CD4-positive, alpha-beta T cell treated with Interferon gamma for 1 hour (primary cell): ENCODE results near the gene TNRC6A.
"Not testable (repeated sequence)": the region's sequence is repeated elsewhere in the genome, so short reads cannot be mapped to it uniquely, and the experiment has no call there.

Experiments used
- DNase-seq: peaks from one replicate; pipeline ENCODE4 v3.0.0-alpha.2; 2020

The TNRC6A gene

DNA sequence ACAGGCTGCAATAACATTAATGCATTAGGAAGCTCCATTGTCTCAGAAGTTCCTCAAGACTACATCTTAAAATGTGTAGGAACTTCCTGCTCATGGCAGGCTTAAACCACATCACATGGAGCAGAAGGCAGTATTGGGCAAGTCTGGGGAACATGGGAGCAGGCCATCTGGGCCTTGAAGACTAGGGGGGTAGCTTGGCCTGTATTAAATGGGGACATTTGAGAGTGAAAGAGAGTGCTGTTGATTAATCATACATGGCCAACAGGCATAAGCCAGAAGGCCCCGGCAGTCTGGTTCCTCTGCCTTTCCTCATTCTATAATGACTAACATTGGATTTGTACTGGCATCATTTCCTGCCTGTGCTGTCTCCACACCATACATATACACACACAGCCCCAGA, 91.1 kb downstream of the TNRC6A start:
- DNase-seq: no peak

GRCh38 chr16:24821129-24821528, 91.7 kb downstream of the TNRC6A start:
- DNase-seq: no peak

- DNase-seq: no peak
Observed at GRCh38 chr16:24822542-24822941, 93.1 kb downstream of the TNRC6A start.

- no peak for DNase-seq
Observed at GRCh38 chr16:24822974-24823373, 93.5 kb downstream of the TNRC6A start.

DNA sequence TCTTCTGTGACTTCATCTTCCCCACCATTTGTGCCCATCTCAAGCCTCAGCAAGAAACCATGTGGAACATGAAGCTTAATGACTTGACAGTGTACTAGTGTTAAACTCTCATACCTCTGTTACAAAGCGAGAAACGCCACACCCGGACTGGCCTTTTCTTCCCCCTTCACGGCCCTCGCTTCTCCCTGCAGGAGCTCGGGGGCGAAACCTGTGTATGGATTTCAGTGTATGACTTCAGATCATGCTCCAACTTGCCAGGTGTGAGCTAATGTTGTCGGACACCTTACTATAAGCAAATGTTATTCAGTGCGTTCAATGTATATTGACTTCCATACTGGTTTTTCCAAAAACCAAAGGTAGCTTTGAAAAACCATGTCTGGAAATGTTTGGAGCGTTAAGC, 96.2 kb downstream of the TNRC6A start:
- DNase-seq: no peak

DNA sequence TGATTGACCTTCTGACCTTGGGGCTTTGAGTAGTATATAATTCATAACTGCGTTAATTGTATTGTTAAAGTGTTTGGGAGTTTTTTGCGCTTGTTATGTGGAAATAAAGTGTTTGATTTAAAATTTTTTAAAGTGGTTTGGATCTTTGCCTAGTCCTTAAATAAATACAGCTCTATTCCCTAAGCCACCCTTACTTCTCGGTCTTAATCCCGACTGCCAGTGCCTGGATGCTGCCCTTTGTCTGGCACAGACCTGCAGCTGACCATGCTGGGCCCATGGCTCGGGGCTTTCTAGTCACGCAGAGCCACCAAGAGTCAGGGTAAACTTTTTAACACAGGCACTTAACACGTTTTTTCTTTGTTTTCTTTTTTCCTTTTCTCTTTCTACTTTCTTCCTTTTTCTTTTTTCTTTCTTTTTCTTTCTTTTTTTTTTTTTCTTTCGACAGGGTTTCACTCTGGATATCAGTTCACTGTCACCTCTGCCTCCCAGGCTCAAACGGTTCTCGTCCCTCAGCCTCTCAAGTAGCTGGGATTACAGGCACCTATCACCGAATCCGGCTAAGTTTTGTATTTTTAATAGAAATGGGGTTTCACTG, 96.7 kb downstream of the TNRC6A start:
- no peak for DNase-seq

DNA sequence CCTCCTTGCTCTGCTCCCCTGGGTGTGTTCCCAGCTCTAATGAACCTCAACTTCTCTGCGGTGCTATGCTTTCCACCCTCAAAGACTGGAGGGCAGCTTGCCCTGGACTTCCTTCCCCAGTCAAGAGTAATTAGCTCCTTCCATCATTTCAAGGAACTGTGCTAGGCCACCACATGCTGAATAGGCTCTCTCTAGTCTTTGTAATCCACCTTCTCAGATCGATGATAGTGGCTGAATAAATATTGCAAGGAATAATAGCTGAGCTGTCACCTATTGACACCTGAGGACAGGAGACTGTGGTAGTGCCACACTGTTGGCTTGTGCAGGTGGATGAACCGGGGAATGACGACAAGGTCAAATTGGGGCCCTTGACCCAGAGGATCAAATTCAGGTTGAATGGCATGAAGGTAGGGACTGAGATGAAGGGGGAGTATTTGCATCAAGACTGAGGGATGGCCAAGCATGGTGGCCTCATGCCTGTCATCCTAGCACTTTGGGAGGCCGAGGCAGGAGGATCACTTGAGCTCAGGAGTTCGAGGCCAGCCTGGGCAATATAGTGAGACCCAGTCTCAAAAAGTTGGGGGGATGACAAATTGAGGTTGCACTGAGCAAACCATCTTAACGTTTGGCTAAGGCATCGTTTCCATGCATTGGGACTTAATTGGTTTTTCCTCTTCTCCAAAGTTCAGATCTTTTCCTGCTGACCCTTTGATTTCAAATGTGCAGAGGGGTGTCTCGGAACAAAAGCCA, 97.5 kb downstream of the TNRC6A start:
- DNase-seq: no peak

GRCh38 chr16:24829153-24829552, 99.7 kb downstream of the TNRC6A start:
- no peak for DNase-seq

DNA sequence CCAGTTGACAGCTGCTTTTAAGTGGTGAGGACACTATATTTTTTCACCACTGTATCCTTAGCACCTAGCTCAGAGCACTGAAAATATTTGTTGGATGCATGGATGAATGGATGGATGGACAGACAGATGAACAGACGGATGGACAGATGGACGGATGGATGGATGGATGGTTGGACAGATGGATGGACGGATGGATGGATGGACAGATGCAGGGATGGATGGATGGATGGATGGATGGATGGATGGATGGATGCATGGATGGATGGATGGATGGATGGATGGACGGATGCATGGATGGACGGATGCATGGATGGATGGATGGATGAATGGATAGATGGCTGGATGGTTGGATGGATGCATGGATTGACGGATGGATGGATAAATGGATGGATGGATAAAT, 103.9 kb downstream of the TNRC6A start:
- no peak for DNase-seq

GRCh38 chr16:24834459-24835335, 105.2 kb downstream of the TNRC6A start:
- no peak for DNase-seq

DNA sequence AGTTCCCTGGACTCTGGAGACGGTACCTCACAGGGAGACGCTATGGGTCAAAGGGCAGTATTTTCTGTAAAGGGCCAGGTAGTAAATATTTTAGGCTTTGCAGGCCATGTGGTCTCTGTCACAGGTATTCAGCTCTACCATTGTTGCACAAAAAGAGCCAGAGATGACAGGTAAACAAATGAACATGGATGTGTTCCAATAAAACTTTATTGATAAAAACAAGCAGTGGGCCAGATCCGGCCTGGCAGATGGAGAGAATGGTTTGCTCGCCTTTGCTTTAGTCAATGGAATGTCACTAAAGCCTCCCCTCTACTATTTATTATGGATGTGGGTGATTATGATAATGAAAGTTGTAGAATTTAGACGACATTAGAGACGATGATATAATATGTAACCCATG, 107.4 kb downstream of the TNRC6A start:
- DNase-seq: no peak

DNA sequence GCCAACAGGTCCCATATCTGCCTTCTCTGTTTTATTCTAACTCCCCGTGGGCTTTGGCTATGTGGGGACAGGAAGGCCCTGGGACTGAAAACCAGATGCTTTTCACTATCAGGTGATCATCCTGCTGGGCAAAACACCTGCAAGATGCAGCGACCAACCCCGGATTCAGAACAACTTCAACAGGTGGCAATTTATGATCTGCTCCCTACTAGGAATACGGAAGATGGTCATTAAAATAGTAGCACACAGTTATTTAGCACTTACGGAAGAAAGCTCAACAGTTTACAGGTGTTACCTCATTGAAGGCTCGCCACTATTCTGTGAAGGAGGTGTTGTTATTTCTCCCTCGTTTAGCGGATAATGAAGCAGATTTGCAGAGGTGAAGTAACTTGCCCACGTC, 108.5 kb downstream of the TNRC6A start:
- DNase-seq: no peak

- no peak for DNase-seq
Observed at GRCh38 chr16:24838554-24839266, 109.3 kb downstream of the TNRC6A start.

DNA sequence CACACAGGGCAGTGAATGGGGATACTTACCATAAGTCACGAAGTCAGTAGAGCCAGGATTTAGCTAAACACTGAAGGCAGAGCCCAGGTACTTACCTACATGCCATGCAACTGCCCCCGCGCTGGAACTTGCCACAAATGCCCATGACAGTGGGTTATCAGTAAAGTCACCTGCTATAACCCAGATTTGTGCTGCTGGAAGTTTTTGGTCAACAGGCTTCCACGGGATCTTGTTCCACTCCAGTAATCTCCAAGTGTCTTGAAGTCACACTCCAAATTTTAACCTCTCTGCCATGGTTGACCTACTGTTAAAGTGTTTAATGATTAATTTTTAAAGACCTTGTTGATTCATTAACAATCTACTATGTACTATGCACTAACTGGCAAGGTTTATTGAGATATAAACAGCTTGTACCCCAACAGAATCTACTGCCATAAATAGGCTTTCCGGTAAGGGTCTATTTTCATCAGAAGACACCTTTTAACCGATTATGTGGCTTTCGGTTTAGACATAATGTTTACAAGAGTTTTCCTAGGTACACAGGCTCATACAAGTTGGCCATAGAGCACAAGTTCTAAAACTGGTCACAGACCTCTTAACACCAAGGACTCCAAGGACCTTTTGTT, 110.0 kb downstream of the TNRC6A start:
- no peak for DNase-seq

GRCh38 chr16:24841291-24841690, 111.8 kb downstream of the TNRC6A start:
- DNase-seq: no peak

- no peak for DNase-seq
Observed at GRCh38 chr16:24844101-24845030, 114.9 kb downstream of the TNRC6A start.

DNA sequence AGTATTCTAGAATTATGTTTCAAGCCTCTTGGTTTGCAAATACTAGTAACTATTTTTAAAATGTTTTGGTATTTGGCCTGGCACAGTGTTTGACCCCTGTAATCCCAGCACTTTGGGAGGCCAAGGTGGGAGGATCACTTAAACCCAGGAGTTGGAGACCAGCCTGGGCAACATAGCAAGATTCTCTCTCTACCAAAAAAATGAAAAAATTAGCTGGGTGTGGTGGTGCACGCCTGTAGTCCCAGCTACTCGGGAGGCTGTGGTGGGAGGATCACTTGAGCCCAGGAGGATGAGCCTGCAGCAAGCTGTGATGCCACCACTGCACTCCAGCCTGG, 115.5 kb downstream of the TNRC6A start:
- not testable (repeated sequence) for DNase-seq

GRCh38 chr16:24845726-24846547, 116.5 kb downstream of the TNRC6A start, which contains the start of gene SLC5A11:
Gene SLC5A11 (plus strand): TSS chr16:24845963. CDS start chr16:24858644, 12,681 bp downstream.
- no peak for DNase-seq

- no peak for DNase-seq
Observed at GRCh38 chr16:24846548-24847357, 117.3 kb downstream of the TNRC6A start.

DNA sequence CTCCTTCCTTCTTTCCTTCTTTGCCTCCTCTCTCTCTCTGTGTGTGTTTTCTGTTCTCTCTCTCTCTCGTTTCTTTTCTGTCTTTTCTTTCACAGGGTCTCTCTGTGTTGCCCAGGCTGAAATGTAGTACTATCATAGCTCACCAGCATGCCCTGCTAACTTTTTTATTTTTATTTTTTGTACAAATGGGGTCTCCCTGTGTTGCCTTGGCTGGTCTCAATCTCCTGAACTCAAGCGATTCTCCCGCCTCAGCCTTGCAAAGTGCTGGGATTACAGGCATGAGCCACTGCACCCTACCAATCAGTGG, 117.9 kb downstream of the TNRC6A start:
- DNase-seq: no peak
